GM12892 (cell line): ENCODE measurements around the gene RBPJL.

Experiments
- POLR2A ChIP-seq: IDR thresholded peaks from 2 replicates; pipeline ENCODE4 v1.6.1; 2011; ENCODE audit warnings: low read depth, low read length, control low read depth
- TAF1 ChIP-seq: IDR thresholded peaks from 2 replicates; pipeline ENCODE4 v1.6.1; 2011; ENCODE audit warnings: low read depth, mild to moderate bottlenecking, control low read depth, low read length, borderline replicate concordance

GRCh38 chr20:45347936-45348778 lies 41.5 kb downstream of the RBPJL start, which contains the start of gene SDC4:
- TF ChIP-seq POLR2A (peak; percentile 61; the same call in 1 of the 2 replicates), TAF1 (no peak)
